Testis (tissue), 2 donors: ENCODE data around the gene KLK8.

Source experiments
- CTCF ChIP-seq, 3 experiments: fragments of 450-650 bp in 2 of 3; fragments of 200-600 bp in 1 of 3; sonication (generic) in 1 of 3; IDR thresholded peaks; one replicate each; pipeline ENCODE4 v1.5.1; 2016 to 2019; ENCODE audit warnings: antibody characterized with exemption in 3 of 3, mild to moderate bottlenecking in 2 of 3, moderate library complexity in 1 of 3
- POLR2A ChIP-seq: fragments of 450-650 bp; IDR thresholded peaks from one replicate; pipeline ENCODE4 v1.6.1; 2017; ENCODE audit warnings: antibody characterized with exemption, mild to moderate bottlenecking, moderate library complexity

DNA sequence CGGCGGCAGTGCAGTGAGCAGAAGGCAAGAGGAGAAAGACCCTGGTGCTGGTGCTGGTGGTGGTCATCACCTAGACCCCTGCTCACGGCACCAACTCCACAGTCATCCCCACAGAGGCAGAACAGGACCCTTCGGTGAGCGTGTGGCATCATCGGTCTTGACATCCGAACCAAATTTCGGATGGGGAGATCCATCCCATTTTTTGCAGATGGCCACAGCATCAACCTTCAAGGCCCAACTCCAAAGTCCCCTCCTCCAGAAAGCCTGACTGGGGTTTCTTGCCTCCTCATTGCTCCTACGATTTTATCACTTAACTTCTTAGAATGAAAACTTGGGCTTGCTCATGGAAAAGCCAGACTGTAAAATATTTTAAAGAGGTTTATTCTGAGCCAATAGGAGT, 42.1 kb upstream of the KLK8 start:
- TF ChIP-seq POLR2A (no peak), CTCF (IDR thresholded peaks at IDR 0.05) (no peak)
